Keratinocyte (primary cell): Measurements from ENCODE around the gene UPF1. TPM values are rescaled to one million over a fixed set of nuclear protein-coding genes. Genes with fewer than 3 reads are reported as not detected.

ENCODE experiments used
- DNase-seq: peaks from one replicate; pipeline ENCODE4 v3.0.0-alpha.2; 2011; ENCODE audit warnings: low read depth, missing footprints, low spot score
- FAIRE-seq: peaks from 2 replicates; lab custom pipeline; 2011; peaks lifted over from hg19 to GRCh38; lab: Jason Lieb, UNC
- H2AFZ ChIP-seq: 2 replicates; pipeline ENCODE4 v1.6.0; 2012; ENCODE audit warnings: low read length, control low read depth, inconsistent platforms; ENCODE audit not compliant: control insufficient read depth
- H3K27ac ChIP-seq: 2 replicates; pipeline ENCODE4 v1.5.1; 2011; ENCODE audit warnings: low read length; ENCODE audit not compliant: control insufficient read depth, insufficient read depth
- H3K27me3 ChIP-seq: 3 replicates; pipeline ENCODE4 v1.6.0; 2011; ENCODE audit warnings: low read length; ENCODE audit not compliant: control insufficient read depth, insufficient read depth; ENCODE audit errors: extremely low read depth
- H3K36me3 ChIP-seq, 2 experiments: 2 replicates in 1 of 2; 3 replicates in 1 of 2; pipeline ENCODE4 v1.5.1; 2011; ENCODE audit warnings: low read length in 2 of 2, mild to moderate bottlenecking in 1 of 2; ENCODE audit not compliant: control insufficient read depth in 2 of 2, insufficient read depth in 2 of 2; ENCODE audit errors: extremely low read depth in 1 of 2
- H3K4me1 ChIP-seq: 3 replicates; pipeline ENCODE4 v1.5.1; 2011; ENCODE audit warnings: low read length; ENCODE audit not compliant: control insufficient read depth, insufficient read depth; ENCODE audit errors: extremely low read depth
- H3K4me2 ChIP-seq: 3 replicates; pipeline ENCODE4 v1.6.0; 2011; ENCODE audit warnings: low read depth, low read length; ENCODE audit not compliant: control insufficient read depth, insufficient read depth; ENCODE audit errors: extremely low read depth
- H3K4me3 ChIP-seq, 3 experiments: fragments of 200-600 bp in 1 of 3; sonication (generic) in 1 of 3; 2 replicates in 2 of 3; 3 replicates in 1 of 3; pipeline ENCODE4 v1.5.1; 2011 to 2016; ENCODE audit warnings: low read length in 3 of 3, mild to moderate bottlenecking in 3 of 3, control low read depth in 2 of 3, inconsistent platforms in 1 of 3, low read depth in 1 of 3, mixed read lengths in 1 of 3, mixed run types in 1 of 3, moderate library complexity in 1 of 3; ENCODE audit not compliant: control insufficient read depth in 2 of 3, insufficient read depth in 2 of 3; ENCODE audit errors: extremely low read depth in 1 of 3
- H3K79me2 ChIP-seq: 2 replicates; pipeline ENCODE4 v1.6.0; 2012; ENCODE audit warnings: low read length; ENCODE audit not compliant: control insufficient read depth, insufficient read depth
- H3K9ac ChIP-seq: 3 replicates; pipeline ENCODE4 v1.6.0; 2011; ENCODE audit warnings: low read length; ENCODE audit not compliant: control insufficient read depth, insufficient read depth; ENCODE audit errors: extremely low read depth
- H3K9me1 ChIP-seq: 3 replicates; pipeline ENCODE4 v1.6.0; 2011; ENCODE audit warnings: low read length; ENCODE audit not compliant: control insufficient read depth, insufficient read depth; ENCODE audit errors: extremely low read depth
- H3K9me3 ChIP-seq: 2 replicates; pipeline ENCODE4 v1.5.1; 2012; ENCODE audit warnings: low read depth, low read length; ENCODE audit not compliant: control insufficient read depth
- H4K20me1 ChIP-seq: 3 replicates; pipeline ENCODE4 v1.6.0; 2011; ENCODE audit warnings: low read length; ENCODE audit not compliant: control insufficient read depth, insufficient read depth; ENCODE audit errors: extremely low read depth
- CTCF ChIP-seq, 3 experiments: IDR thresholded peaks in 1 of 3; conservative IDR thresholded peaks in 1 of 3; optimal IDR thresholded peaks in 1 of 3; 2 replicates in 2 of 3; 3 replicates in 1 of 3; pipeline versions ENCODE3 to v1.5.1; 2011; ENCODE audit warnings: low read length in 3 of 3, mild to moderate bottlenecking in 3 of 3, moderate library complexity in 2 of 3, control low read depth in 1 of 3, inconsistent platforms in 1 of 3; ENCODE audit not compliant: insufficient read depth in 2 of 3; ENCODE audit errors: extremely low read depth in 1 of 3
- EZH2 ChIP-seq: IDR thresholded peaks from one replicate; pipeline ENCODE4 v1.6.1; 2012; ENCODE audit warnings: inconsistent platforms, mild to moderate bottlenecking, low read length, moderate library complexity
- dilution Hi-C: fragments of 300-500 bp; cut with MboI; formaldehyde crosslinking; loops from one replicate; pipeline ENCODE4 v1.7.0; 2020; ENCODE audit warnings: low sequenced_read_pairs; ENCODE audit not compliant: extremely low pct_ligation_motif_present
- polyA plus RNA-seq, 5 experiments: library from polyadenylated mRNA; depleted of rRNA in 3 of 5; stranded (reverse) in 3 of 5; stranded (forward) in 1 of 5; unstranded in 1 of 5; fragments of >200 nt; gene quantifications; 1 replicate in 1 of 5; 2 replicates in 3 of 5; 3 replicates in 1 of 5; pipeline versions ENCODE4 v1.2.1 to v1.2.3, GENCODE V29; 2011 to 2012; ENCODE audit warnings: missing spikeins in 2 of 5, low read depth in 1 of 5, low replicate concordance in 1 of 5

The UPF1 gene
- polyA plus RNA-seq, 1 donor (not counting 4 experiments of a cell fraction or from before 2014, with no cell fraction given), result 33.7 TPM

- H3K9me3 ChIP-seq, result no peaks in the 10 kb centered on the region
- no peak overlapping the region for H3K27ac ChIP-seq
- H3K4me3 ChIP-seq, result no peak overlapping the region
- FAIRE-seq (no peak), DNase-seq (no peak)
- TF ChIP-seq EZH2, result no peak
- no peak for TF ChIP-seq CTCF (optimal IDR thresholded peaks at IDR 0.05 in 1 of 3, IDR thresholded peaks at IDR 0.05 in 1 of 3, conservative IDR thresholded peaks at IDR 0.05 in 1 of 3; ENCODE audit: extremely low read depth in 1 of 3, insufficient read depth in 2 of 3, low read length in 3 of 3)
- no peaks in the 10 kb centered on the region for H3K36me3 ChIP-seq
- H3K4me2 ChIP-seq, result no peak overlapping the region
- H3K9me1 ChIP-seq, result no peaks in the 10 kb centered on the region
- H2AFZ ChIP-seq, result no peak overlapping the region
- no peak overlapping the region for H3K9ac ChIP-seq
- dilution Hi-C loops, result no loop called here
- no peaks in the 10 kb centered on the region for H4K20me1 ChIP-seq
- no peaks in the 10 kb centered on the region for H3K27me3 ChIP-seq
- no peaks in the 10 kb centered on the region for H3K79me2 ChIP-seq
- H3K4me1 ChIP-seq, result no peaks in the 10 kb centered on the region
These were observed 14.2 kb upstream of the UPF1 start for GRCh38 chr19:18817574-18817973.

- H3K4me2 ChIP-seq, result no peak overlapping the region
- H3K36me3 ChIP-seq, result peaks cover 0 to 2% of the 10 kb centered on the region in 2 experiments
- no peaks in the 10 kb centered on the region for H3K9me1 ChIP-seq
- H3K4me3 ChIP-seq, result no peak overlapping the region
- dilution Hi-C loops, result no loop called here
- no peak for DNase-seq
- FAIRE-seq, result no peak
- H3K9ac ChIP-seq, result no peak overlapping the region
- no peak overlapping the region for H2AFZ ChIP-seq
- peaks cover 13% of the 10 kb centered on the region for H4K20me1 ChIP-seq
- H3K9me3 ChIP-seq, result peaks cover 2% of the 10 kb centered on the region
- H3K27me3 ChIP-seq, result no peaks in the 10 kb centered on the region
- H3K4me1 ChIP-seq, result peaks cover 3% of the 10 kb centered on the region
- TF ChIP-seq CTCF (optimal IDR thresholded peaks at IDR 0.05 in 1 of 3, IDR thresholded peaks at IDR 0.05 in 1 of 3, conservative IDR thresholded peaks at IDR 0.05 in 1 of 3; ENCODE audit: extremely low read depth in 1 of 3, insufficient read depth in 2 of 3, low read length in 3 of 3) (no peak), EZH2 (no peak)
- no peak overlapping the region for H3K27ac ChIP-seq
- peaks cover 20% of the 10 kb centered on the region for H3K79me2 ChIP-seq
These were observed 3.0 kb upstream of the UPF1 start for GRCh38 chr19:18828786-18829185.
